Measurements from ENCODE around the gene CAMKV. TPM values are rescaled to one million over a fixed set of nuclear protein-coding genes. Genes with fewer than 3 reads are reported as not detected.
A peak's percentile ranks its signal among the peaks of the same experiment; 100 is the strongest.

CAMKV gene
- total and polyA plus RNA-seq, 7 donors, result 0.09 TPM; not detected in 6

DNA sequence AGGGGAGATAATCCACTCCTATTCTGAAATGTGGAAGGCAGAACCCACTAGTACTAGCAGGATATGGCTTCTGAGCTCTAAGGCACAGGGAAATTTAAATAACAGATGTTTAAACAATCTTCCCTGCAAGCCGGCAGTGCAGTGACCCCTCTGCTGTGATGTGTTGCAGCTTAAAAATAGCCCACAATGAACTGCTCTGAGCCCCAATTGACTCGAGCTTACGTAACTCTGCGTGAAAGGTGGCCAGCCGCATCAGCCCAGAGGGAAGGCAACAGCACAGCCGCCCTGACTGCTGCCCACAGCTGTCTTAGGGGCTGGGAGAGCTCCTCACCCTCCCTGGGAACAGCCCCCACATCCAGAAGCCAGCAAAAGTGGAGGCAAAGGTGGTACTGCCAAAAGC lies 12.5 kb upstream of the CAMKV start:
- peaks cover 18% of the 10 kb centered on the region for H3K4me1 ChIP-seq
- H3K36me3 ChIP-seq (ENCODE audit: insufficient read depth in 1 of 2, low read depth in 1 of 2), result no peaks in the 10 kb centered on the region
- peak overlapping the region; percentile 10 for H3K27ac ChIP-seq
- TF ChIP-seq, protein P1, sequence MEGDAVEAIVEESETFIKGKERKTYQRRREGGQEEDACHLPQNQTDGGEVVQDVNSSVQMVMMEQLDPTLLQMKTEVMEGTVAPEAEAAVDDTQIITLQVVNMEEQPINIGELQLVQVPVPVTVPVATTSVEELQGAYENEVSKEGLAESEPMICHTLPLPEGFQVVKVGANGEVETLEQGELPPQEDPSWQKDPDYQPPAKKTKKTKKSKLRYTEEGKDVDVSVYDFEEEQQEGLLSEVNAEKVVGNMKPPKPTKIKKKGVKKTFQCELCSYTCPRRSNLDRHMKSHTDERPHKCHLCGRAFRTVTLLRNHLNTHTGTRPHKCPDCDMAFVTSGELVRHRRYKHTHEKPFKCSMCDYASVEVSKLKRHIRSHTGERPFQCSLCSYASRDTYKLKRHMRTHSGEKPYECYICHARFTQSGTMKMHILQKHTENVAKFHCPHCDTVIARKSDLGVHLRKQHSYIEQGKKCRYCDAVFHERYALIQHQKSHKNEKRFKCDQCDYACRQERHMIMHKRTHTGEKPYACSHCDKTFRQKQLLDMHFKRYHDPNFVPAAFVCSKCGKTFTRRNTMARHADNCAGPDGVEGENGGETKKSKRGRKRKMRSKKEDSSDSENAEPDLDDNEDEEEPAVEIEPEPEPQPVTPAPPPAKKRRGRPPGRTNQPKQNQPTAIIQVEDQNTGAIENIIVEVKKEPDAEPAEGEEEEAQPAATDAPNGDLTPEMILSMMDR (IDR thresholded peaks at IDR 0.05), result no peak
- no peak overlapping the region for H3K4me3 ChIP-seq
- no peaks in the 10 kb centered on the region for H3K9me3 ChIP-seq
- 10 to 16% (median 12%) methylated on average over 6 of the region's 6 CpGs for WGBS, 3 donors
- intact Hi-C loops (cut with DNase I), result no loop called here
- DNase-seq (peak in 1 of 2 donors; percentile 60), ATAC-seq (peak; percentile 45 to 84 (median 68))
- no peaks in the 10 kb centered on the region for H3K27me3 ChIP-seq (ENCODE audit: insufficient read depth in 3 of 3, low read length in 2 of 3)

DNA sequence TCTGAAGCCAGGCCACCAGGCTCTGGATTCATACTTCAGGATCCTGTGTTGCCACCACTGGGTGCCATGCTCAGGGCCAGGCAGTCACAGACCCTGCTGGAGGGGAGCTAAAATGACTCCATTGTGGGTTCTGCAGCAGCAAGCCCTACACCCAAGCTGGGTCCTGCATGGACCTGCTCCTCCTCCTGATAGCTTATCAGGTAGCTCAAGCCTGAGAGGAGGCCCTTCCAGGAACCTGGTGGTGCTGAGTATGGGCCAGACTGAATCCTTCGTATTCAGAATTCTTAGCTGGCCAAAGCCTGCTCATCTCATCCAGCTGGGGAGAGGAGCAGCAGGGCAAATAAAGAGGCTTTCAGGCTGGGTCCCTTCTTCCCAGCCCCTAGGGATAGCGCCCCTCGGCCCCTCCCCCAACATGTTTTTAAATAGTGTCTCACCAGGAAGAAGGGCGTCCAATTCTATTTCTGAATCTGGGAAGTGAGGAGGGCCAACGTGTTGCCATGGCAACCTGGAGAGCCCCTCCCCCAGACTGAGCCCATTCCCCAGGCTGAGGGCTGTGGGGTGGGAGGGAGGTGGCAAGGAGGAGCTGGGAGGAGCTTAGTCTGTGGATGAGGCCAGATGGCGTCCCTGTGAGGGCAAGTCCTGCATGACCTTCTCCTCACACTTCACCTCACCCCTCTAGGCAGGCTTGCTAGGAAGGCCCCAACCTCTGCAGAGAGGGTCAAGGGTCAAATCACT lies 11.0 kb upstream of the CAMKV start:
- H3K4me3 ChIP-seq, result no peak overlapping the region
- H3K9me3 ChIP-seq, result no peaks in the 10 kb centered on the region
- H3K36me3 ChIP-seq (ENCODE audit: insufficient read depth in 1 of 2, low read depth in 1 of 2), result no peaks in the 10 kb centered on the region
- H3K4me1 ChIP-seq, result peaks cover 18% of the 10 kb centered on the region
- 36 to 40% (median 40%) methylated on average over 4 to 6 of the region's 6 CpGs for whole genome bisulfite sequencing, 3 donors
- ATAC-seq (peak in 1 of 4 donors; percentile 16), DNase-seq (no peak)
- TF ChIP-seq, protein P1 (IDR thresholded peaks at IDR 0.05), result no peak
- H3K27ac ChIP-seq, result no peak overlapping the region
- intact Hi-C loops (cut with DNase I), result no loop called here
- no peaks in the 10 kb centered on the region for H3K27me3 ChIP-seq (ENCODE audit: insufficient read depth in 3 of 3, low read length in 2 of 3)

DNA sequence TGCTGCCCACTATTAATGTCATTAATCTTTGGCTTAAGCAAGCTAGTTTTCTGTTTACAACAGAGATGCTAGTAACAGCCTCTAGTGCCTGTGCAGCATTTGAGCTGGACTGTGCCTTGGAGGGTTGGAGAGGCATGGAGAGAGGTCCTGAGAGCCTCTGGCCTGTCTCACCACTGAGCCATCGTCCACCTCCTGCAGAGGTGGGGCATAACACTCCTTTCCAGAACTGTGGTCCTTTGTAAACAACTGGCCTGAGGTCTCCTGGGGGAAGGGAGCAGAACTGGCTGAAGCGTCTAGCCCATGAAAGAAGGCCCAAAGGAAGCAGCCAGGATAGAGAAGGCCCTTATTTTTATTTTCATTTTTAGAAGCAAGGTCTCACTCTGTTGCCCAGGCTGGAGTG lies 10.0 kb upstream of the CAMKV start:
- TF ChIP-seq, protein P1 (IDR thresholded peaks at IDR 0.05), result no peak
- DNase-seq, result no peak
- no peak overlapping the region for H3K4me3 ChIP-seq
- WGBS, 3 donors, result 35 to 55% (median 46%) methylated on average over 2 of the region's 2 CpGs
- H3K27me3 ChIP-seq (ENCODE audit: insufficient read depth in 3 of 3, low read length in 2 of 3), result no peaks in the 10 kb centered on the region
- H3K9me3 ChIP-seq, result no peaks in the 10 kb centered on the region
- no peaks in the 10 kb centered on the region for H3K36me3 ChIP-seq (ENCODE audit: insufficient read depth in 1 of 2, low read depth in 1 of 2)
- peaks cover 18% of the 10 kb centered on the region for H3K4me1 ChIP-seq
- H3K27ac ChIP-seq, result no peak overlapping the region
- intact Hi-C loops (cut with DNase I), result no loop called here
- no peak for ATAC-seq

DNA sequence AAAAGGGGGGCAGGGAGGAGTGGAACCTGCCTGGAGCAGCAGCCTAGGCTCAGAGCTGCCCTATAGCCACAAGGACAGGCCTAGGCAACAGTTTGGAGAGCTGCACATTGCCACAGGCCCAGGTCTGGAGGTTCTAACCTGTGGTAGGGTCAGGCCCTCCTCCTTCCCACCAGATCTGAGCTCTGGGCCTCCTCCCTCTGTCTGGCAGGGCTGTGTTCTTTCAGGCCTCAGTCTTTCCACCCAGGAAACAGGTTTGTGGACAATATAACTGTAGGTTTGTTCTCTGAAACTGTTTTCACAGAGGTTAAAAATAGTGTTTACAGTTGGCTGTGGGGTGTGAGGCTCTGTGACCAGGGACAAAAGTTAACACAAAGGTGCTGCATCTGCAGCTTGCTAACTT lies 9.0 kb upstream of the CAMKV start:
- H3K4me1 ChIP-seq, result peaks cover 18% of the 10 kb centered on the region
- TF ChIP-seq, protein P1 (IDR thresholded peaks at IDR 0.05), result no peak
- intact Hi-C loops (cut with DNase I), result no loop called here
- no peak overlapping the region for H3K4me3 ChIP-seq
- no peaks in the 10 kb centered on the region for H3K27me3 ChIP-seq (ENCODE audit: insufficient read depth in 3 of 3, low read length in 2 of 3)
- no peaks in the 10 kb centered on the region for H3K36me3 ChIP-seq (ENCODE audit: insufficient read depth in 1 of 2, low read depth in 1 of 2)
- no peaks in the 10 kb centered on the region for H3K9me3 ChIP-seq
- no peak overlapping the region for H3K27ac ChIP-seq
- ATAC-seq, result no peak
- no peak for DNase-seq

DNA sequence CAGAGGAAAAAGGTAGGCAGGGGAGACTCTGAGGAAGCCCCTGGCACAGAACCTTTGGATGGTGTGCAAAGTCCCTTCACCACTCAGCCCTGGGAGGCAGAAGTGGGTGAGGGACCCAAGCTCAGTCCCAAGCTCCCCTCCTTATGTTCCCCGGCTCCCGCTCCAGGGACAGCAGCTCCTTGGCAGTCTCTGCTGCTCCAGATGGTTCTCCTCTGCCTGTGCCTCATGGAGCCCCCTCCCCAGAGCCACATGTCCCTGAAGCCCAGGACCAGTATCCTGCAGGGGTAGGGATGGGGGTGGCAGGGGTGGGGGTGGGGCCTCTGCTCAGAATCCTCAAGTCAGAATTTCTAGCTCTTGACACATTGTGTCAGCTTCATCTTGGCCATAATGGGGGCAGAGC lies 8.0 kb upstream of the CAMKV start:
- no peak overlapping the region for H3K27ac ChIP-seq
- no peaks in the 10 kb centered on the region for H3K9me3 ChIP-seq
- intact Hi-C loops (cut with DNase I), result no loop called here
- no peak for DNase-seq
- no peak for ATAC-seq
- H3K4me3 ChIP-seq, result no peak overlapping the region
- TF ChIP-seq, protein P1 (IDR thresholded peaks at IDR 0.05), result no peak
- 62 to 69% (median 63%) methylated on average over 2 of the region's 2 CpGs for WGBS, 3 donors
- H3K4me1 ChIP-seq, result peaks cover 18% of the 10 kb centered on the region
- no peaks in the 10 kb centered on the region for H3K36me3 ChIP-seq (ENCODE audit: insufficient read depth in 1 of 2, low read depth in 1 of 2)
- no peaks in the 10 kb centered on the region for H3K27me3 ChIP-seq (ENCODE audit: insufficient read depth in 3 of 3, low read length in 2 of 3)
